ENCODE results near the gene CEACAM7. TPM values are rescaled to one million over a fixed set of nuclear protein-coding genes. Genes with fewer than 3 reads are reported as not detected.

CEACAM7 gene
- total RNA-seq, 1 experiment from 2014 or later, result not detected

GRCh38 chr19:41687419-41687818 lies 651 bp downstream of the CEACAM7 start:
- Histone ChIP-seq H4K91ac (ENCODE audit: insufficient read length, low read depth, low read length) (no peak overlapping the region), H3K23me2 (ENCODE audit: insufficient read length, low read depth, low read length, poor library complexity, severe bottlenecking) (no peaks in the 10 kb centered on the region), H2AK5ac (ENCODE audit: insufficient read length, low read length) (no peak overlapping the region), H3K4me1 (ENCODE audit: insufficient read depth, low read length) (no peaks in the 10 kb centered on the region), H2AFZ (ENCODE audit: low read length) (no peak overlapping the region), H3K18ac (ENCODE audit: insufficient read length, low read depth, low read length) (no peak overlapping the region), H4K5ac (ENCODE audit: insufficient read length, low read depth, low read length) (no peak overlapping the region), H2BK15ac (ENCODE audit: low read depth, low read length) (no peak overlapping the region), H2BK5ac (ENCODE audit: insufficient read length, low read length) (no peak overlapping the region), H2BK20ac (ENCODE audit: low read depth, low read length, poor library complexity, severe bottlenecking) (no peak overlapping the region), H2BK120ac (ENCODE audit: low read depth, low read length, poor library complexity, severe bottlenecking) (no peak overlapping the region), H2BK12ac (ENCODE audit: insufficient read length, low read depth, low read length) (no peak overlapping the region), H4K20me1 (ENCODE audit: control insufficient read depth, insufficient read depth, insufficient read length) (no peaks in the 10 kb centered on the region), H4K8ac (replicated peaks; ENCODE audit: insufficient read length, low read depth, low read length) (no peak overlapping the region), H3K9me3 (ENCODE audit: control insufficient read depth, low read depth, low read length) (peaks cover 57% of the 10 kb centered on the region), H3K27me3 (ENCODE audit: insufficient read depth, low read length) (no peaks in the 10 kb centered on the region), H3K9ac (ENCODE audit: extremely low read depth, insufficient read length, low read length) (no peak overlapping the region), H3T11ph (ENCODE audit: low read length) (no peak overlapping the region), H3K4me2 (ENCODE audit: insufficient read depth, insufficient read length, low read length) (no peak overlapping the region), H3K14ac (ENCODE audit: insufficient read depth, low read length) (no peak overlapping the region), H3K79me2 (ENCODE audit: insufficient read depth, low read length) (no peaks in the 10 kb centered on the region), H3K79me1 (ENCODE audit: insufficient read depth, low read depth, low read length, poor library complexity, severe bottlenecking) (no peaks in the 10 kb centered on the region), H3K4ac (ENCODE audit: low read depth, low read length) (no peak overlapping the region), H3K56ac (ENCODE audit: insufficient read length, low read depth, low read length) (no peak overlapping the region), H3K27ac (ENCODE audit: insufficient read length, low read depth, low read length) (no peak overlapping the region), H3K23ac (ENCODE audit: insufficient read length, low read depth, low read length) (no peak overlapping the region)
- DNase-seq, result no peak
- H3K27ac Mint-ChIP-seq, result no peak overlapping the region
- TF ChIP-seq, protein P1, sequence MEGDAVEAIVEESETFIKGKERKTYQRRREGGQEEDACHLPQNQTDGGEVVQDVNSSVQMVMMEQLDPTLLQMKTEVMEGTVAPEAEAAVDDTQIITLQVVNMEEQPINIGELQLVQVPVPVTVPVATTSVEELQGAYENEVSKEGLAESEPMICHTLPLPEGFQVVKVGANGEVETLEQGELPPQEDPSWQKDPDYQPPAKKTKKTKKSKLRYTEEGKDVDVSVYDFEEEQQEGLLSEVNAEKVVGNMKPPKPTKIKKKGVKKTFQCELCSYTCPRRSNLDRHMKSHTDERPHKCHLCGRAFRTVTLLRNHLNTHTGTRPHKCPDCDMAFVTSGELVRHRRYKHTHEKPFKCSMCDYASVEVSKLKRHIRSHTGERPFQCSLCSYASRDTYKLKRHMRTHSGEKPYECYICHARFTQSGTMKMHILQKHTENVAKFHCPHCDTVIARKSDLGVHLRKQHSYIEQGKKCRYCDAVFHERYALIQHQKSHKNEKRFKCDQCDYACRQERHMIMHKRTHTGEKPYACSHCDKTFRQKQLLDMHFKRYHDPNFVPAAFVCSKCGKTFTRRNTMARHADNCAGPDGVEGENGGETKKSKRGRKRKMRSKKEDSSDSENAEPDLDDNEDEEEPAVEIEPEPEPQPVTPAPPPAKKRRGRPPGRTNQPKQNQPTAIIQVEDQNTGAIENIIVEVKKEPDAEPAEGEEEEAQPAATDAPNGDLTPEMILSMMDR (conservative IDR thresholded peaks at IDR 0.05), result no peak
- no CpG with 5 or more reads among the region's 3 CpGs for WGBS (ENCODE audit: extremely low coverage, insufficient read length, low lambda C conversion rate)
- no peaks in the 10 kb centered on the region for H3K27me3 Mint-ChIP-seq (ENCODE audit: low read depth)
- no peak overlapping the region for H3K4me3 Mint-ChIP-seq
- H3K36me3 Mint-ChIP-seq (ENCODE audit: insufficient read depth in 1 of 3, low read depth in 3 of 3), result peaks cover 0 to 35% (median 7%) of the 10 kb centered on the region in 3 experiments; a peak in 5 of 7 replicates
- H3K9me3 Mint-ChIP-seq, result peaks cover 82 to 96% of the 10 kb centered on the region in 2 experiments
- no peaks in the 10 kb centered on the region for H3K4me1 Mint-ChIP-seq
